Mucosa of descending colon (tissue), 3 donors: Measurements from ENCODE around the gene HEYL. TPM values are rescaled to one million over a fixed set of nuclear protein-coding genes. Genes with fewer than 3 reads are reported as not detected.
A peak's percentile ranks its signal among the peaks of the same experiment; 100 is the strongest.
"Not testable (repeated sequence)": the region's sequence is repeated elsewhere in the genome, so short reads cannot be mapped to it uniquely, and the experiment has no call there.

Source experiments
- ATAC-seq: fragments of 200-7000 bp; cut with Tn5 transposase; one replicate; pipeline ENCODE4 v1.9.1; 2020; ENCODE audit warnings: mild to moderate bottlenecking, moderate library complexity
- DNase-seq, 3 donors: peaks; one replicate each; pipeline ENCODE4 v3.0.0-alpha.2; 2020
- H3K36me3 ChIP-seq: fragments of 200-600 bp; one replicate; pipeline ENCODE4 v1.8.0; 2021; ENCODE audit warnings: low read depth, mild to moderate bottlenecking
- H3K4me1 ChIP-seq: fragments of 200-600 bp; one replicate; pipeline ENCODE4 v1.8.0; 2021; ENCODE audit warnings: low read depth, mild to moderate bottlenecking
- H3K4me3 ChIP-seq: fragments of 200-600 bp; one replicate; pipeline ENCODE4 v1.8.0; 2021; ENCODE audit warnings: mild to moderate bottlenecking
- H3K9me3 ChIP-seq: fragments of 200-600 bp; one replicate; pipeline ENCODE4 v1.8.0; 2021; ENCODE audit warnings: mild to moderate bottlenecking
- intact Hi-C, 2 donors: fragments of 100-400 bp; cut with DNase I in 1 of 2; cut with micrococcal nuclease in 1 of 2; formaldehyde crosslinking; loops; one replicate each; pipeline versions ENCODE4 v1.11.0 to v1.11.1; 2022; cut with DNase I, micrococcal nuclease
- total RNA-seq, 3 donors: library from RNA; stranded (reverse); fragmentation: NEBNext Ultra II Directional in 2 of 3; extraction: Animal tissue kit (Norgen Biotek cat#: 25700) in 2 of 3; gene quantifications; one replicate each; pipeline versions ENCODE4 v1.2.1 to v1.2.4, GENCODE V29; 2021 to 2023
- TF ChIP-seq, protein P1 (sequence below): fragments of 200-600 bp; IDR thresholded peaks from one replicate; pipeline ENCODE4 v1.8.0; 2022; ENCODE audit warnings: antibody characterized with exemption, mild to moderate bottlenecking
- donor health status: DM: no; HTN: no; CAD: no; lungs with moderate emphysema.
- donor health status: DM: no; HTN: no; CAD: no.
- donor health status: DM: no; HTN: yes; CAD: no.

The HEYL gene
- total RNA-seq, 3 donors from 2014 or later = 2.3 to 3.5 (median 2.4) TPM

- ATAC-seq (peak; percentile 79), DNase-seq (peak; percentile 63 to 68 (median 68))
- Histone ChIP-seq H3K4me1 (no peaks in the 10 kb centered on the region), H3K4me3 (no peak overlapping the region), H3K9me3 (no peaks in the 10 kb centered on the region), H3K36me3 (no peaks in the 10 kb centered on the region)
- TF ChIP-seq, protein P1, sequence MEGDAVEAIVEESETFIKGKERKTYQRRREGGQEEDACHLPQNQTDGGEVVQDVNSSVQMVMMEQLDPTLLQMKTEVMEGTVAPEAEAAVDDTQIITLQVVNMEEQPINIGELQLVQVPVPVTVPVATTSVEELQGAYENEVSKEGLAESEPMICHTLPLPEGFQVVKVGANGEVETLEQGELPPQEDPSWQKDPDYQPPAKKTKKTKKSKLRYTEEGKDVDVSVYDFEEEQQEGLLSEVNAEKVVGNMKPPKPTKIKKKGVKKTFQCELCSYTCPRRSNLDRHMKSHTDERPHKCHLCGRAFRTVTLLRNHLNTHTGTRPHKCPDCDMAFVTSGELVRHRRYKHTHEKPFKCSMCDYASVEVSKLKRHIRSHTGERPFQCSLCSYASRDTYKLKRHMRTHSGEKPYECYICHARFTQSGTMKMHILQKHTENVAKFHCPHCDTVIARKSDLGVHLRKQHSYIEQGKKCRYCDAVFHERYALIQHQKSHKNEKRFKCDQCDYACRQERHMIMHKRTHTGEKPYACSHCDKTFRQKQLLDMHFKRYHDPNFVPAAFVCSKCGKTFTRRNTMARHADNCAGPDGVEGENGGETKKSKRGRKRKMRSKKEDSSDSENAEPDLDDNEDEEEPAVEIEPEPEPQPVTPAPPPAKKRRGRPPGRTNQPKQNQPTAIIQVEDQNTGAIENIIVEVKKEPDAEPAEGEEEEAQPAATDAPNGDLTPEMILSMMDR = peak; percentile 75
- intact Hi-C loops = loop anchor here (5.0 to 10.0 kb wide), 4 partner anchors 43 to 115 kb away; no protein-coding TSS in a partner anchor
These were observed 29.7 kb downstream of the HEYL start for GRCh38 chr1:39609618-39610331.

GRCh38 chr1:39608921-39609320 is 30.5 kb downstream of the HEYL start:
- Histone ChIP-seq H3K9me3 (no peaks in the 10 kb centered on the region), H3K36me3 (no peaks in the 10 kb centered on the region), H3K4me1 (no peaks in the 10 kb centered on the region), H3K4me3 (no peak overlapping the region)
- intact Hi-C loops = loop anchor here (5.0 to 10.0 kb wide), 4 partner anchors 43 to 116 kb away; no protein-coding TSS in a partner anchor
- ATAC-seq (no peak), DNase-seq (no peak)
- TF ChIP-seq, protein P1 = no peak

GRCh38 chr1:39603677-39604076 is 35.8 kb downstream of the HEYL start:
- intact Hi-C loops = loop anchor here (10.0 kb wide), 3 partner anchors 51 to 121 kb away; no protein-coding TSS in a partner anchor
- not testable (repeated sequence) for DNase-seq, H3K36me3 ChIP-seq, H3K4me1 ChIP-seq, H3K9me3 ChIP-seq, H3K4me3 ChIP-seq, ATAC-seq

DNA sequence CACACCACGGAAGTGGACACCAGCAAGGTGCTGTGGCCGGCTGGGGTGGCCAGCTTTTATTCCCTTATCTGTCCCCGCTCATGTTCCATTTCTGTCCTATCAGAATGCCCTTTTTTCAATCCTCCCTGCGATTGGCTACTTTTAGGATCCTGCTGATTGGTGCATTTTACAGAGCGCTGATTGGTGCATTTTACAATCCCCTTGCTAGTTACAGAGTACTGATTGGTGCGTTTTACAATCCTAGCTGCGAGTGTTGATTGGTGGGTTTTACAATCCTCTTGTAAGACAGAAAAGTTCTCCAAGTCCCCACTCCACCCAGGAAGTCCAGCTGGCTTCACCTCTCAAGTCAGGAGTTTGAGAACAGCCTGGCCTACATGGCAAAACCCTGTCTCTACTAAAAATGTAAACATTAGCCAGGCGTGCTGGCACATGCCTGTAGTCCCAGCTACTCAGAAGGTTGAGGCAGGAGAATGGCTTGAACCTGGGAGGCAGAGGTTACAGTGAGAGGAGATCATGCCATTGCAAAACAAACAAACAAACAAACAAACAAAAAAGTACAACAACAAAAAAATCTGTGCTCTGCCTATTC is 37.7 kb downstream of the HEYL start:
- H3K9me3 ChIP-seq, ATAC-seq, DNase-seq, H3K4me1 ChIP-seq, H3K4me3 ChIP-seq, H3K36me3 ChIP-seq: not testable (repeated sequence)
- intact Hi-C loops = loop anchor here (10.0 kb wide), 3 partner anchors 53 to 123 kb away; no protein-coding TSS in a partner anchor

- H3K9me3 ChIP-seq = no peaks in the 10 kb centered on the region
- intact Hi-C loops = no loop called here
- DNase-seq (no peak), ATAC-seq (no peak)
- no peaks in the 10 kb centered on the region for H3K36me3 ChIP-seq
- TF ChIP-seq, protein P1 = no peak
- no peak overlapping the region for H3K4me3 ChIP-seq
- no peaks in the 10 kb centered on the region for H3K4me1 ChIP-seq
These were observed 43.3 kb downstream of the HEYL start for GRCh38 chr1:39596163-39596562.

DNA sequence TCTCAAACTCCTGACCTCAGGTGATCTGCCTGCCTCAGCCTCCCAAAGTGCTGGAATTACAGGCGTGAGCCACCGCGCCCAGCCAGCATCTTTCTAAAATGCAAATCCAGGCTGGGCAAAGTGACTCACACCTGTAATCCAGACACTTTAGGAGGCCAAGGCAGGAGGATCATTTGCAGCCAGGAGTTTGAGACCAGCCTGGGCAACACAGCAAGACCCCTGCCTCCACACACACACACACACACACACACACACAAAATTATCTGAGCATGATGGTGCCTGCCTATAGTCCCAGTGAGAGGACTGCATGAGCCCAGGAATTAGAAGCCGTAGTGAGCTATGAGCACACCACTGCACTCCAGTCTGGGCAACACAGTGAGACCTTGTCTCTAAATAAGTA is 46.1 kb downstream of the HEYL start:
- no peaks in the 10 kb centered on the region for H3K36me3 ChIP-seq
- intact Hi-C loops = no loop called here
- TF ChIP-seq, protein P1 = no peak
- no peak for DNase-seq
- H3K4me3 ChIP-seq = no peak overlapping the region
- H3K4me1 ChIP-seq = no peaks in the 10 kb centered on the region
- no peaks in the 10 kb centered on the region for H3K9me3 ChIP-seq
- no peak for ATAC-seq
